Vagina (tissue), 2 donors: ENCODE data around the gene HBA1. TPM values are rescaled to one million over a fixed set of nuclear protein-coding genes. Genes with fewer than 3 reads are reported as not detected.
"Not testable (repeated sequence)": the region's sequence is repeated elsewhere in the genome, so short reads cannot be mapped to it uniquely, and the experiment has no call there.

Source experiments
- DNase-seq, 2 donors: peaks; one replicate each; pipeline ENCODE4 v3.0.0-alpha.2; 2017; ENCODE audit errors: extremely low spot score in 2 of 2
- H3K27ac ChIP-seq: fragments of 200-600 bp; sonication (generic); one replicate; pipeline ENCODE4 v1.5.1; 2019
- H3K27me3 ChIP-seq: fragments of 200-600 bp; sonication (generic); one replicate; pipeline ENCODE4 v1.5.1; 2019
- H3K36me3 ChIP-seq, 2 donors: fragments of 200-600 bp; sonication (generic); one replicate each; pipeline ENCODE4 v1.5.1; 2017 to 2019
- H3K4me1 ChIP-seq: fragments of 200-600 bp; sonication (generic); one replicate; pipeline ENCODE4 v1.5.1; 2019
- H3K4me3 ChIP-seq, 2 donors: fragments of 200-600 bp; sonication (generic); 1 replicate in 1 of 2; 2 replicates in 1 of 2; pipeline ENCODE4 v1.5.1; 2016 to 2019
- H3K9me3 ChIP-seq: fragments of 200-600 bp; sonication (generic); one replicate; pipeline ENCODE4 v1.5.1; 2019
- CTCF ChIP-seq, 3 experiments: fragments of 450-650 bp in 2 of 3; fragments of 200-600 bp in 1 of 3; sonication (generic) in 1 of 3; IDR thresholded peaks; one replicate each; pipeline ENCODE4 v1.5.1; 2017 to 2019; ENCODE audit warnings: antibody characterized with exemption in 3 of 3, mild to moderate bottlenecking in 2 of 3, moderate library complexity in 2 of 3
- POLR2A ChIP-seq, 2 donors: fragments of 450-650 bp; IDR thresholded peaks; one replicate each; pipeline ENCODE4 v1.6.1; 2017; ENCODE audit warnings: antibody characterized with exemption in 2 of 2, mild to moderate bottlenecking in 2 of 2, moderate library complexity in 2 of 2
- POLR2AphosphoS5 ChIP-seq, 2 donors: sonication (generic); formaldehyde crosslinking; IDR thresholded peaks; one replicate each; pipeline ENCODE4 v1.9.0; 2017; ENCODE audit warnings: antibody characterized with exemption in 2 of 2, mild to moderate bottlenecking in 2 of 2, low read depth in 1 of 2; ENCODE audit not compliant: insufficient read depth in 1 of 2
- intact Hi-C: fragments of 100-400 bp; cut with DNase I; formaldehyde crosslinking; loops from one replicate; pipeline ENCODE4 v1.15.1; 2023
- total RNA-seq: library from RNA; depleted of rRNA; stranded (reverse); fragments of >200 nt; gene quantifications from one replicate; pipeline ENCODE4 v1.2.3, GENCODE V29; 2016

HBA1 gene
- total RNA-seq, 1 donor from 2014 or later, result 523 TPM

- Histone ChIP-seq H3K9me3 (no peaks in the 10 kb centered on the region), H3K36me3 (no peaks in the 10 kb centered on the region), H3K4me3 (peak overlapping the region; percentile 48 to 69), H3K27me3 (no peaks in the 10 kb centered on the region), H3K4me1 (peaks cover 9% of the 10 kb centered on the region), H3K27ac (no peak overlapping the region)
- TF ChIP-seq POLR2A (IDR thresholded peaks at IDR 0.05), result no peak
- peak in 1 of 2 donors; percentile 26 for TF ChIP-seq POLR2AphosphoS5 (IDR thresholded peaks at IDR 0.05; ENCODE audit: insufficient read depth in 1 of 2, low read depth in 1 of 2)
- intact Hi-C loops, result no loop called here
- no peak for DNase-seq
Measured at GRCh38 chr16:154217-155030, 22.1 kb upstream of the HBA1 start.

- DNase-seq, result no peak
- intact Hi-C loops, result no loop called here
- Histone ChIP-seq H3K9me3 (no peaks in the 10 kb centered on the region), H3K4me3 (no peak overlapping the region), H3K27ac (no peak overlapping the region), H3K27me3 (no peaks in the 10 kb centered on the region), H3K36me3 (no peaks in the 10 kb centered on the region), H3K4me1 (peaks cover 9% of the 10 kb centered on the region)
- TF ChIP-seq POLR2AphosphoS5 (IDR thresholded peaks at IDR 0.05; ENCODE audit: insufficient read depth in 1 of 2, low read depth in 1 of 2) (no peak), CTCF (IDR thresholded peaks at IDR 0.05) (no peak), POLR2A (IDR thresholded peaks at IDR 0.05) (no peak)
Measured at GRCh38 chr16:155031-155398, 21.5 kb upstream of the HBA1 start.

GRCh38 chr16:159136-159849, 17.2 kb upstream of the HBA1 start:
- Histone ChIP-seq H3K27ac (no peak overlapping the region), H3K4me3 (no peak overlapping the region), H3K4me1 (peaks cover 7% of the 10 kb centered on the region), H3K9me3 (no peaks in the 10 kb centered on the region), H3K27me3 (no peaks in the 10 kb centered on the region), H3K36me3 (no peaks in the 10 kb centered on the region)
- intact Hi-C loops, result no loop called here
- DNase-seq, result no peak
- no peak for TF ChIP-seq CTCF (IDR thresholded peaks at IDR 0.05)
- no peak for TF ChIP-seq POLR2A (IDR thresholded peaks at IDR 0.05)
- no peak for TF ChIP-seq POLR2AphosphoS5 (IDR thresholded peaks at IDR 0.05; ENCODE audit: insufficient read depth in 1 of 2, low read depth in 1 of 2)

- H3K27me3 ChIP-seq, DNase-seq, intact Hi-C loops: not testable (repeated sequence)
Measured at GRCh38 chr16:160242-160641, 16.2 kb upstream of the HBA1 start.

GRCh38 chr16:160691-161190, 15.7 kb upstream of the HBA1 start:
- intact Hi-C loops, result no loop called here

More at GRCh38 chr16:160242-160641, 16.2 kb upstream of the HBA1 start:
- H3K4me1 ChIP-seq, H3K4me3 ChIP-seq, H3K9me3 ChIP-seq, H3K27ac ChIP-seq, H3K36me3 ChIP-seq: not testable (repeated sequence)

More at GRCh38 chr16:160691-161190, 15.7 kb upstream of the HBA1 start:
- H3K4me1 ChIP-seq, result peaks cover 8% of the 10 kb centered on the region
- H3K4me3 ChIP-seq, result no peak overlapping the region
- H3K9me3 ChIP-seq, result no peaks in the 10 kb centered on the region
- DNase-seq, result no peak
- H3K27me3 ChIP-seq, result no peaks in the 10 kb centered on the region
- TF ChIP-seq POLR2A (IDR thresholded peaks at IDR 0.05) (no peak), POLR2AphosphoS5 (IDR thresholded peaks at IDR 0.05; ENCODE audit: insufficient read depth in 1 of 2, low read depth in 1 of 2) (no peak), CTCF (IDR thresholded peaks at IDR 0.05) (no peak)
- H3K27ac ChIP-seq, result no peak overlapping the region
- no peaks in the 10 kb centered on the region for H3K36me3 ChIP-seq
